Measurements from ENCODE around the gene NUDT2. TPM values are rescaled to one million over a fixed set of nuclear protein-coding genes. Genes with fewer than 3 reads are reported as not detected.
"Not testable (repeated sequence)": the region's sequence is repeated elsewhere in the genome, so short reads cannot be mapped to it uniquely, and the experiment has no call there.

Gene NUDT2
- total RNA-seq, 2 experiments from 2014 or later = 14.9 to 22.9 TPM

GRCh38 chr9:34352957-34353356 is 23.6 kb downstream of the NUDT2 start:
- H3K4me3 Mint-ChIP-seq; H3K27me3 Mint-ChIP-seq; ATAC-seq; H3K27ac Mint-ChIP-seq; DNase-seq; H3K4me1 Mint-ChIP-seq; intact Hi-C loops (cut with DNase I, micrococcal nuclease); POLR2A ChIA-PET; CTCF ChIA-PET: not testable (repeated sequence)
- Mint-ChIP-seq H3K9me3 (ENCODE audit: low read depth) (peaks cover 11% of the 10 kb centered on the region), H3K36me3 (ENCODE audit: low read depth) (peaks cover 22% of the 10 kb centered on the region)

- intact Hi-C loops (cut with DNase I, micrococcal nuclease) = no loop called here
- POLR2A ChIA-PET = no interaction called here
- CTCF ChIA-PET = interaction anchor here (0.6 to 2.6 kb wide), 3 partner anchors 12 to 279 kb away, joined by 3 to 7 read pairs (median 6); no protein-coding TSS in a partner anchor
Measured at GRCh38 chr9:34362614-34363214, 33.3 kb downstream of the NUDT2 start.

GRCh38 chr9:34363619-34364351 is 34.4 kb downstream of the NUDT2 start:
- H3K4me3 Mint-ChIP-seq = no peak overlapping the region
- DNase-seq (no peak), ATAC-seq (peak; percentile 58)
- peaks cover 9% of the 10 kb centered on the region for H3K36me3 Mint-ChIP-seq (ENCODE audit: low read depth)
- peak overlapping the region; percentile 12 for H3K27ac Mint-ChIP-seq
- peaks cover 4% of the 10 kb centered on the region for H3K9me3 Mint-ChIP-seq (ENCODE audit: low read depth)
- ChIA-PET POLR2A (interaction anchor here (0.5 kb wide), 1 partner anchor 36 kb away, joined by 5 read pairs; no protein-coding TSS in a partner anchor), CTCF (interaction anchor here (0.6 to 2.6 kb wide), 4 partner anchors 11 to 40 kb away, joined by 3 to 7 read pairs (median 6); no protein-coding TSS in a partner anchor)
- peaks cover 12% of the 10 kb centered on the region for H3K4me1 Mint-ChIP-seq
- intact Hi-C loops (cut with DNase I, micrococcal nuclease) = no loop called here
- H3K27me3 Mint-ChIP-seq = no peaks in the 10 kb centered on the region

More at GRCh38 chr9:34362614-34363214, 33.3 kb downstream of the NUDT2 start:
- ATAC-seq = no peak
- Mint-ChIP-seq H3K27ac (peak overlapping the region; percentile 44), H3K4me1 (peaks cover 12% of the 10 kb centered on the region), H3K36me3 (ENCODE audit: low read depth) (peaks cover 8% of the 10 kb centered on the region), H3K27me3 (no peaks in the 10 kb centered on the region), H3K9me3 (ENCODE audit: low read depth) (peaks cover 6% of the 10 kb centered on the region), H3K4me3 (no peak overlapping the region)
- DNase-seq = no peak

GRCh38 chr9:34365282-34365681 is 35.9 kb downstream of the NUDT2 start:
- no peak for ATAC-seq

GRCh38 chr9:34366365-34366764 is 37.0 kb downstream of the NUDT2 start:
- H3K9me3 Mint-ChIP-seq (ENCODE audit: low read depth) = peaks cover 4% of the 10 kb centered on the region
- POLR2A ChIA-PET = interaction anchor here (0.6 kb wide), 1 partner anchor 921 kb away, joined by 3 read pairs; no protein-coding TSS in a partner anchor
- CTCF ChIA-PET = interaction anchor here (0.9 kb wide), 1 partner anchor 237 kb away, joined by 4 read pairs; no protein-coding TSS in a partner anchor

More at GRCh38 chr9:34365282-34365681, 35.9 kb downstream of the NUDT2 start:
- intact Hi-C loops (cut with DNase I, micrococcal nuclease) = no loop called here
- Mint-ChIP-seq H3K9me3 (ENCODE audit: low read depth) (peaks cover 4% of the 10 kb centered on the region), H3K4me1 (peaks cover 12% of the 10 kb centered on the region), H3K36me3 (ENCODE audit: low read depth) (peaks cover 9% of the 10 kb centered on the region), H3K27me3 (no peaks in the 10 kb centered on the region), H3K27ac (no peak overlapping the region), H3K4me3 (no peak overlapping the region)
- CTCF ChIA-PET = interaction anchor here (0.6 to 2.6 kb wide), 3 partner anchors 9 to 431 kb away, joined by 3 to 7 read pairs (median 3); no protein-coding TSS in a partner anchor
- POLR2A ChIA-PET = no interaction called here
- no peak for DNase-seq

GRCh38 chr9:34367751-34368410 is 38.5 kb downstream of the NUDT2 start:
- Mint-ChIP-seq H3K36me3 (ENCODE audit: low read depth) (peaks cover 23% of the 10 kb centered on the region), H3K4me1 (peaks cover 12% of the 10 kb centered on the region)
- H3K27me3 Mint-ChIP-seq; ATAC-seq; H3K27ac Mint-ChIP-seq; H3K4me3 Mint-ChIP-seq; DNase-seq; CTCF ChIA-PET; intact Hi-C loops (cut with DNase I, micrococcal nuclease); H3K9me3 Mint-ChIP-seq (ENCODE audit: low read depth): not testable (repeated sequence)
- POLR2A ChIA-PET = interaction anchor here (0.6 kb wide), 1 partner anchor 26 kb away, joined by 3 read pairs; no protein-coding TSS in a partner anchor

More at GRCh38 chr9:34366365-34366764, 37.0 kb downstream of the NUDT2 start:
- no peak overlapping the region for H3K4me3 Mint-ChIP-seq
- H3K36me3 Mint-ChIP-seq (ENCODE audit: low read depth) = peaks cover 15% of the 10 kb centered on the region
- no peak overlapping the region for H3K27ac Mint-ChIP-seq
- intact Hi-C loops (cut with DNase I, micrococcal nuclease) = no loop called here
- H3K4me1 Mint-ChIP-seq = peaks cover 12% of the 10 kb centered on the region
- no peak for ATAC-seq
- DNase-seq = no peak
- H3K27me3 Mint-ChIP-seq = no peaks in the 10 kb centered on the region

- H3K4me1 Mint-ChIP-seq; intact Hi-C loops (cut with DNase I, micrococcal nuclease); DNase-seq; POLR2A ChIA-PET; H3K9me3 Mint-ChIP-seq (ENCODE audit: low read depth); ATAC-seq; H3K27ac Mint-ChIP-seq; H3K27me3 Mint-ChIP-seq; H3K4me3 Mint-ChIP-seq: not testable (repeated sequence)
- H3K36me3 Mint-ChIP-seq (ENCODE audit: low read depth) = peaks cover 23% of the 10 kb centered on the region
- CTCF ChIA-PET = interaction anchor here (1.1 kb wide), 1 partner anchor 234 kb away, joined by 3 read pairs; no protein-coding TSS in a partner anchor
Measured at GRCh38 chr9:34368796-34369195, 39.4 kb downstream of the NUDT2 start.

- POLR2A ChIA-PET = no interaction called here
- CTCF ChIA-PET = interaction anchor here (1.1 kb wide), 1 partner anchor 233 kb away, joined by 3 read pairs; no protein-coding TSS in a partner anchor
- Mint-ChIP-seq H3K4me3 (no peak overlapping the region), H3K27ac (no peak overlapping the region), H3K9me3 (ENCODE audit: low read depth) (peaks cover 4% of the 10 kb centered on the region), H3K27me3 (no peaks in the 10 kb centered on the region), H3K4me1 (no peaks in the 10 kb centered on the region), H3K36me3 (ENCODE audit: low read depth) (peaks cover 23% of the 10 kb centered on the region)
- intact Hi-C loops (cut with DNase I, micrococcal nuclease) = no loop called here
- ATAC-seq = no peak
- no peak for DNase-seq
Measured at GRCh38 chr9:34369636-34370035, 40.3 kb downstream of the NUDT2 start.

- intact Hi-C loops (cut with DNase I, micrococcal nuclease) = no loop called here
- peaks cover 23% of the 10 kb centered on the region for H3K36me3 Mint-ChIP-seq (ENCODE audit: low read depth)
- DNase-seq (no peak), ATAC-seq (peak; percentile 19)
- H3K27ac Mint-ChIP-seq = no peak overlapping the region
- POLR2A ChIA-PET = no interaction called here
- peaks cover 4% of the 10 kb centered on the region for H3K9me3 Mint-ChIP-seq (ENCODE audit: low read depth)
- peaks cover 3% of the 10 kb centered on the region for H3K4me1 Mint-ChIP-seq
- no peaks in the 10 kb centered on the region for H3K27me3 Mint-ChIP-seq
- CTCF ChIA-PET = no interaction called here
- no peak overlapping the region for H3K4me3 Mint-ChIP-seq
Measured at GRCh38 chr9:34370335-34370969, 41.1 kb downstream of the NUDT2 start.

- Mint-ChIP-seq H3K9me3 (ENCODE audit: low read depth) (peaks cover 4% of the 10 kb centered on the region), H3K4me1 (peaks cover 10% of the 10 kb centered on the region), H3K4me3 (peak overlapping the region; percentile 22), H3K27me3 (no peaks in the 10 kb centered on the region), H3K36me3 (ENCODE audit: low read depth) (peaks cover 23% of the 10 kb centered on the region), H3K27ac (no peak overlapping the region)
- peak; percentile 32 for DNase-seq
- CTCF ChIA-PET = no interaction called here
- peak; percentile 15 for ATAC-seq
- intact Hi-C loops (cut with DNase I, micrococcal nuclease) = no loop called here
- POLR2A ChIA-PET = no interaction called here
Measured at GRCh38 chr9:34370970-34371880, 41.9 kb downstream of the NUDT2 start.
